GM18502 (cell line): ENCODE data around the gene TMEM239.
"Not testable (repeated sequence)": the region's sequence is repeated elsewhere in the genome, so short reads cannot be mapped to it uniquely, and the experiment has no call there.

Experiments
- ATAC-seq: cut with Tn5 transposase; IDR thresholded peaks from one replicate; pipeline ENCODE4 v1.9.1; 2021; ENCODE audit warnings: mild to moderate bottlenecking; ENCODE audit not compliant: unreplicated experiment, poor library complexity

TMEM239 gene

DNA sequence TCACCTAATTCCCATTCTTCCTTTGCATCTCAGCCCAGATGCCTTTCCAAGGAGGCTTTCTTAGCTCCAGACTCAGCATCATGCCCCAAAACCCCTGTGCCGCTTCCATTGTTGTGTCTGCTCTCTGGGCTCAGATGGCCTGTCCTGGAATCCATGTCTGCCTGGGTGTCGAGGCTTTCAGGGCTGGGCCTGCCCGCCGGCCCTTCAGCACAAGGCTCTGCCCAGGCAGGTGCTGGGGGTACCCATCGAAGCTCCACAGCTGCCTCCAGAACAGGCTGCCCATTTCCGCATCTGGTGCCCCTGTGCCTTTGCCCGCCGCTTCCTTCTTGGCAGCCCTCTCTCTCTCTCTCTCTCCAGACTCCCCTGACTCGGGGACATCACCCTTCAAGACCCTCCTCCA is 16.9 kb upstream of the TMEM239 start:
- no peak for ATAC-seq

DNA sequence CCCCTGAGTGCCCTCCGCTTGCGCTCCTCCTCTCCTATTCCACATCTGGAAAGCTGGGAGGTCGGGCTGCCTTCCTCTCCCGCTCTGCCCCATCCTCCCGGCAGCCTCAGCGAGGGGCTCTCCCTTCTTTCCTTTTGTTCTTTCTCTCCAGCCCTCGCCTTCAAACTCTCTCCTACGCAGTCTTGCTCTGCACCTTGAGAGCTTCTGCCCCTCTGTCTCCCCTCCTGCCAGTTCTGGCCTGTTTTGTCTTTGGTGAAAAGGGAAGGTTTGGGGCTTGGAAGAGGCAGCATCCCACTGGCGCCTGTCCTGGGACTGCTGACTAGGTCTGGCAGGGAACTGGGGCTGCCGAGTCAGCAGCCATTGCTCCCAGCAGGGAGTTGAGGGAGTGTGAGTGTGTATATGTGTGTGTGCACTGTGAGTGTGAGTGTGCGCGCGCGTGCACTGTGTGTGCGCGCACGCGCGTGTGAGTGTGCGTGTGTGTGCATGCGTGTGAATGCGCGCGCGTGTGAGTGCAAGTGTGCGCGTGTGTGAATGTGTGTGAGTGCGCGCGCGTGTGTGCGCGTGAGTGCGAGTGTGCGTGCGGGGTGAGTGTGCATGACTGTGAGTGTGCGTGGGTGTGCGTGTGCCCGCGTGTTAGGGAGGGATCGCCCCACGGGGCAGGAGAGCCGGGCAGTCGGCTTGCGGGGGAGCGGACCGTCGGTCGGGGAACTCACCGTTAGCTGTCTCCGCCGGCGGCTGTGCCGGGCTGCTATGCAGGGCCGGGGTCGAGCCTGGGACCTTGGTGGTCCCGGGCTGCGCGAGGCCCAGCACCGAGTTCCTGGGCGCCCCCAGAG is 16.3 kb upstream of the TMEM239 start:
- no peak for ATAC-seq

DNA sequence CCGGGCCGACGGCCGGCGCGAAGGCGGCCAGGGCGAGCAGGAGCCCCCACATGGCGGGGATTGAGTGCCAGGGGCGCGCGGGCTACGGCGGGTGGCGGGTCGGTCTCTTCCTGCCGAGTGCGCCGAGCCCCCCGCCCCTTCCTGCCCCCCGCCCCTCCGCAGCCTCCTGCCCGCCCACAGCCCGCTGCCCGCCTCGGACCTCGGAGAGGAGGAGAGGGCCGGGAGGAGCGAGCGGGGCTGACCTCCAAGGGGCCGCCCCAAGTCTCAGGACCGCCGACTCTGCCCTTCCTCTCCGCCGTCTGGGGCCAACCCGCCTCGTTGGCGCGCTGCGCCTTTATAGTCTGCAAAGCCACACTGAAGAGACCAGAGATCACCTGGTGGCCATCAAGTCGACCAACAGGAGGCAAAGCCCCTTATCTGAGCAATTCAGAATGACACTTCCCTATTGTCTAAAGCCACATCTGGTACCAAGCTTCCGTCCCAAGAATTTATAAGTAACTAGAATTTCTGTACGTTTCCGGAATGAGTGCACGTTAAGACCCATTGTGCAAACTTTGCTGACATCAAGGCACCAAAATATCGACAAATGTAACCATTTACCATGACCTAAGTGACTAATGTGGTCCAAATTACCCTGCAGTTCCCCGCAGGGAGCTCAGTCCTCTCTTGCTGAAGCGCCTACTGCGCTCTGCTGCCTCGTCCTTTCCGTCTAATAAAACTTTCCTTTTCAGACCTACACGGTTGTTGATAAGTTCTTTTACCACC is 15.5 kb upstream of the TMEM239 start, which contains the start of gene CPXM1:
CPXM1 (minus strand) TSS at position 107 of the 765 bp plus-strand sequence; CDS start at position 52, 55 bp downstream.
- no peak for ATAC-seq

DNA sequence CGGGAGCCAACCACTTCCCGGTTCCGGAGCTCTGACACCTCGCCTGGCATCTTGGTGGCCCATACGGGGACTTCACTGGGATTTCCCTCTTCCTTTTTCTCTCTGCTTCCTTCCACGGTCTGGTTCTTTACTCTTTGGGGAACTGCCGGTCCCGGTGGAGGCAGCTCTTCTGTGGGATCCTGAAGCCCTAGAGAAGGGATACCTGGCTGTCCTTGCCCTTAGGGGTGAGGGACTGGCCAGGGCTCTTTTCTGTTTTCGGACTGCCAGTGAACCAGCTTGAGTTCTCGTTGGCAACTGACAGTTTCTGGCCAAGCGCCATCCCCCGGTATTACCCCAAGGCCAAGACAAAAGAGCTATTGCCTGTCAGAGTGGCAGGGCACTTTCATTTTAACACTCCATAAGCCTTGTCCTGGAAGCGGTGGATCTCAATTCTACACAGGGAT is 14.9 kb upstream of the TMEM239 start:
- ATAC-seq = no peak

DNA sequence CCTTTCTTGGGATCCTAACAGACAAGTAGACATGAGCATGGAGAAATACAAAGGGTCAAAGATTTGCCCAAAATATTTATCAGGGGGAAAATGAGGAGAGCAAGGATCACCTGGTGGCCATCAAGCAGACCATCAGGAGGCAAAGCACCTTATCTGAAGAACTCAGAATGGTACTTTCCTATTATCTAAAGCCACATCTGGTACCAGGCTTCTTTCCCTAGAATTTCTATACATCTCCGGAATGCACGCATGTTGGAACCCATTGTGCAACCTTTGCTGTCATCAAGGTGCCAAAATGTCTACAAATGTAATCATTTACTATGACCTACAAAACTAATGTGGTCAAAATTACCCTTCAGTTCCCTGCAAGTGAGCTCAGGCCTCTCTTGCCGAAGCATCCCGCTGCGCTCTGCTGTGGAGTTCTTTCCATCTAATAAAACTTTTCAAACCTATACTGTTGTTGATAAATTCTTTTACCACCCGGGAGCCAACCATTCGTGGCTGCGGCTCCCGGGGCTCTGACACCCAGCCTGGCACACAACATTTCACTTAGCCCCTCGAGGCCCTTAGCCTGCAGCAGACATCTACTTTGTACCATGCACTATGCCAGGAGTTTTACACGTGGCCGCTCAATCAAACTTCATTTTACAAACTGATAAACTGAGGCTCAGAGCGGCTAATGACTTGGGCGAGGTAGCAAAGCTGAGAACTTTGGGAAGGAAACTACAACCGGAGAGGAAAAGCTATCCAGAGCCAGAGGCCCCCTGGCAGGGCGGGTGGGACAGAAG is 11.9 kb upstream of the TMEM239 start:
- no peak for ATAC-seq

DNA sequence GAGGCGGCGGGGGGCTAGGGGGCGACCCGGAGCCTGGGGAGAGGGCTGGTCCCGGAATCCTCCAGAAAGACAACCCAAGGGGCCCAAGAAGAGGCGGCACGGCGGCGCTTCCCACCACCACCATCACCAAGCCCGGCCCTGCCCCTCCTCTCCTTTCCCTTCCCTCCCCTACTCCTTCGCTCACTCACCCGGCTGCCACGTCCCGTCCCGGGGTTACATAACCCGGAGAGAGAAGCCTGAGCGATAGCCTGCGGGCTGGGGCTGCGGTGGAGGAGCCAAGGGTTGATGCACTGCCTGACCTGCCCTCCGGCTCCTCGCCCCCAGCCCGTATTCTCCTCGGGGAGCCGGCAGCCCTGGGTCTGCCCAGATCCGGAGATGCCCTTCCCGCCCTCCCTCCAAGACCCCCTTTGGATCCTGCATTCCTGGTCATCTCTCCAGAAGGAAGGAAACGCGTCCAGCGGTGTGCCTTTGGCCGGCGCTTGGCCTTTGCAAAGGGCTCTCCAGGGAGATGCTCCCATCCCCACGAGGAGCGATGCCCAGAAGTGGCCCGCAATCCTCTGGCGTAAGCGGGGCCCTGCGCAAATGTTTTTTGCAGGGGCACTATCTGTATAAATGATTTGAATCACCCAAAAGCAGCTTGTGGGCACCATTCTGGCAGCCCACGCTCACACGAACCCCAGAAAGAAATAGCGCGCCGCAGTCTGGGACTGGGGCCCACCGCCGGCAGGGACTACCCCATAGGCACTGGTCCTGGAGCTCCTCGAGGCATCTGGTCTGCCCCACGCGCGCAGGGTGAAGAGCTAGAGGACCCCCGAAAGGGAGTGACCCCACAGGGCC is 11.1 kb upstream of the TMEM239 start:
- ATAC-seq = no peak

DNA sequence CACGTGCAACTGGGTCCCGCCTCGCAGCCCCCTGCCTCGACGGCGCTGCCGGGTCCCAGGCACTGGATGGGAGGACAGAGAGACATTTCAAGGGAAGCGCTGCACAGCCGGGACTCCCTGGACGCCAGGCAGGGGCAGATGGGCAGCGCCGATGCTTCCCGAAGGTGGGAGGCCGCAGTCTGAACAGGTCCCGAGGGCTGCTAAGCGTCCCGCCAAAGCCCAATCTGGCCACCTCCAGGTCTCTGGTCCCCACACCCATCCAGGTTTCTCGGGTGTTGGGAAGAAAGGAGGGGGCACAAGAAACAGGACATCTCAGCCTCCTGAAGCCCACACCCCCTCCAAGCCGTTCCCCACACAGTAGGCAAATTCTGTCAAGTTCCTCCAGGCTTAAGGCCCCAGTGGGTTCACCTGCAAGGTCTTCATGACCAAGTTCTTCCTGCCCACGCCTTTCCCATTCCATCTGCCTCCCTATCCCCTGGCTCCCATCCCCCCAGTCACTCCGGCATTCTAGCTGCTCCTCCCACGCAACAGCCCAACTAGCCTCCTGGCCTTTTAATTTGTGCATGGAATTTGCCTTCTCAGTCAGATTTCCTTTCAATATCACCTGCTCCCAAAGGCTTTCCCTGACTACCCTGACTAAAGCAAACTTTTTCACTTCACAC is 10.3 kb upstream of the TMEM239 start:
- no peak for ATAC-seq

DNA sequence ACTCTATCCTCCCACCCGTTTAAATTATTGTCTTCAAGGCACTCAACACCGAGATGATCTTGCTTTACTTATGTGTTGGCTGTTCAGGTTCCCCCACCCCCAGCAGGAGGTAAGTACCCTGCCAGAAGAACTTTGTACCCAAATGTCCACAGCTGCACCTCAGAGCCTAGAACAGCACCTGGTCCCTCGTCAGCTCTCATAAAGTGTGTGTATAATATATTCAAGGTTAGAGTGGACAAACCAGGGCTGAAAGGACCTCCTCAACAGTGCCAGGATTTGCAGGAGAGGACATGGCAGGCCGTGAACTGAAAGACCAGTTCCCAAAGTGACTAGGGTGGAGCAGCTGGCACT is 9.8 kb upstream of the TMEM239 start:
- ATAC-seq = no peak

DNA sequence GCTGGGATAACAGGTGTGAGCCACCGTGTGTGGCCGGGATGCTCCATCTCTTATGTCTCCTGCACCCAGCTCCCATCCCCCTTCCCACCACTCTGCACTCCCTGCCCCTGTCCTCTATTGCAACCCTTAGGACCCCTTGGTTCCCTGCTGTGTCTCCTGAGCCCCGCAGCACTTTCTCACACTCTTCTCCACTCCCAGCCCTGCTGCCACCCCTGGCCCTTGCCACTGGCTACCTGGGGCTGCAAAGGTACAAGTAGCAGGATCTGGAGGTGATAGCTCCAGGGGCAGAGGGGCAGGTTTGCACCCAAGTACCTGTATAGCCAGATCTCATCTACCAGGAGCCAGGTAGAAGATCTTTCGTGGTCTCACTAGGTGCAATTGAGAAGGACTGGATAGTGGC is 9.1 kb upstream of the TMEM239 start:
- ATAC-seq = no peak

DNA sequence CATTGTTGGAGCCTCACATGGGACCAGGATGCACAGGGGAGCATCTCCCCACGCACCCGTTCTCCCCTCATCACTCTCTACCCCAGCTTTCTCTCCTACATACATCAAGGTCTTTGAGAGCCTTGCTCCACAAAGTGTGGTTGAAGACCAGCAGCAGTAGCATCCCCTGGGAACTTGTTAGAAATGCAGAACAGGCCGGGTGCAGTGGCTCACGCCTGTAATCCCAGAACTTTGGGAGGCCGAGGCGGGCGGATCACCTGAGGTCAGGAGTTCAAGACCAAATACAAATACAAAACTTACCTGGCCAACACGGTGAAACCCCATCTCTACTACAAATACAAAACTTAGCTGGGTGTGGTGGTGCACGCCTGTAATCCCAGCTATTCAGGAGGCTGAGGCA is 8.2 kb upstream of the TMEM239 start:
- not testable (repeated sequence) for ATAC-seq

DNA sequence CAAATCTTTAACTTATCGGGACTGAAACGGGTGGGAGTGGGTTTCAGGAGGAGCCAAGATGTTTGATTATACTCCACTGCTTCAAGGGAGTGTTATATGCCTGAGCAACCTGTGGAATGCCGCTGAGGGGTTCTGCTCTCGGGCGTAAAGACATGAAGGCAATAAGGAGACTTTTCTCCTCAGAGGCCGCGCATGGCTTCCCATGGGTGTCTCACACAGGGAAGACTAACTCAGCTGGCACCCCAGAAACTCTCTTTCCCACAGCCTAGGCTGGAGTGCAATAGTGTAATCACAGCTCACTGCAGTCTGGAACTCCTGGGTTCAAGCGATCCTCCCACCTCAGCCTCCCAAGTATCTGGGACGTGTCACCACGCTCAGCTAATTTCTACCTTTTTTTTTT is 6.5 kb upstream of the TMEM239 start:
- ATAC-seq = no peak

DNA sequence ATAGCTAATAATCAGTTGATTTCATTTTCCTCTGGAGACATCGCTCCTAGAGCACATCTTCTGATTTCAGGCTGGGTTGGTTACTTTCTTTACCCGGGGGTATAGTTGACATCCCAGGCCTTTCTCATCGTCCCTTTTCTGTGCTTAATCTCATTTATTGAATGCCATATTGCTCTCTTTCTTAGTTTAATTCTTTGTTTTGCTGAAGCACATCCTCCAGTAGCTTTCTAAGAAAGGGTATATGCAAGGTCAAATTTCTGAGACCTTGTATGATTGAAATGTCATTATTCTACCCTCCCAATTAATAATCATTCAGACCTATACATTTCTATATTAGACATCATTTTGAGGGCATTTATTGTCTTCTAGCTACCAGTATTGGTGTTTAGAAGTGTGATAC is 4.0 kb upstream of the TMEM239 start:
- ATAC-seq = no peak

DNA sequence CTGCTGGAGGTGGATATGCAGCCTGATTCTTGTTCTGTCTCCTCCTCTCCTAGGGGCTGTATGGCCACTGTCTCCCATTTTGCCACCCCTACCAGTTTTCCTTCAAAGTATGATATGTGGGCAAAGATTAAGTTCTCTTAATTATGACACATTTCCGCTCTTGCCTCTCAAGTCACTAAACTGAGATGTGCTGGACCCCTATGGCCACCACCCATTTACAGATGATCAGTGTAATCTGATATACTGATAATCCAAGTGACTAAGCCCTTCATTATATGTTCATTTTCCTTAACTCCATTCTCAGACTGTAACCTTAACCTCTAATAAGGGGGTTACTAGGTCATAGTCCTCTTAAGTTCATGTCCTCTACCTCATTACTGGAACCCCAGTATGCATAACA is 2.1 kb upstream of the TMEM239 start:
- ATAC-seq = no peak

DNA sequence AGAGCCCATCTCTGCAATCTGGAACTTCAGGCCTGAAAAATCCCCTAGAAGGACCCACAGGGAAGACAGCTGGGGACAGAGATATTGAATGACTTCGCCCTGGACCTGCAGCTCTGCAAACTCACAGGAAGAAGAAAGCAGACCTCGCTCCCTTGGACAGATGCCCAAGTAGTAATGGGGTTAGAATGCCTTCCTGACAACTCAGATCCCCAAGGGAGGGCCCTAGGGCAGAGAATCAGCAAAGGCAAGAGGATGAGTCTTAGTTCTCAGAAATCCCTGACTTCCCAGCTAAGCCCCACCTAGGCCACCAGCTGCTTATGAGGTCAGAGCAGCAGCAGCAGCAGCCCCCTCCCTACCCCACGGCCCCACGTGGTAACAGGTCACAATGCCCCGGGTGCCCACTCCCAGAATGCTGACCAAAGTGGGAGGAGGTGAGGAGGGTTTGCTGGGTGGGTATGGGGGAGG is 1.5 kb upstream of the TMEM239 start, which contains the start of gene C20orf141:
C20orf141 (plus strand) TSS at position 401 of the 465 bp plus-strand sequence. CDS start 198 bp downstream, outside the sequence.
- ATAC-seq = no peak

DNA sequence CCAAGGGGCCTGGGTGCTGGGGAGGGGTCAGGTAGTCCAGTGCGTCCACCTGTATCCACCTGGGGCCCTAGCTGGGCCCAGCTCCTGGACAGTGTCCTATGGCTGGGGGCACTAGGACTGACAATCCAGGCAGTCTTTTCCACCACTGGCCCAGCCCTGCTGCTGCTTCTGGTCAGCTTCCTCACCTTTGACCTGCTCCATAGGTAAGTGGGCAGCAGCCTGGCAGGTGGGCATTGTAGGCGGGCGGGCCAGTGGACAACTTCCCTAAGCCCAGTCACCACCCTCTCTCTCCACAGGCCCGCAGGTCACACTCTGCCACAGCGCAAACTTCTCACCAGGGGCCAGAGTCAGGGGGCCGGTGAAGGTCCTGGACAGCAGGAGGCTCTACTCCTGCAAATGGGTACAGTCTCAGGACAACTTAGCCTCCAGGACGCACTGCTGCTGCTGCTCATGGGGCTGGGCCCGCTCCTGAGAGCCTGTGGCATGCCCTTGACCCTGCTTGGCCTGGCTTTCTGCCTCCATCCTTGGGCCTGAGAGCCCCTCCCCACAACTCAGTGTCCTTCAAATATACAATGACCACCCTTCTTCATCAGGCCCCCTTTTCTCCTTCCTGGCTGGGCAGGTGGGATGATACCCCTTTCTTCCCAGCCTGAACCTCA is 793 bp upstream of the TMEM239 start:
- no peak for ATAC-seq

DNA sequence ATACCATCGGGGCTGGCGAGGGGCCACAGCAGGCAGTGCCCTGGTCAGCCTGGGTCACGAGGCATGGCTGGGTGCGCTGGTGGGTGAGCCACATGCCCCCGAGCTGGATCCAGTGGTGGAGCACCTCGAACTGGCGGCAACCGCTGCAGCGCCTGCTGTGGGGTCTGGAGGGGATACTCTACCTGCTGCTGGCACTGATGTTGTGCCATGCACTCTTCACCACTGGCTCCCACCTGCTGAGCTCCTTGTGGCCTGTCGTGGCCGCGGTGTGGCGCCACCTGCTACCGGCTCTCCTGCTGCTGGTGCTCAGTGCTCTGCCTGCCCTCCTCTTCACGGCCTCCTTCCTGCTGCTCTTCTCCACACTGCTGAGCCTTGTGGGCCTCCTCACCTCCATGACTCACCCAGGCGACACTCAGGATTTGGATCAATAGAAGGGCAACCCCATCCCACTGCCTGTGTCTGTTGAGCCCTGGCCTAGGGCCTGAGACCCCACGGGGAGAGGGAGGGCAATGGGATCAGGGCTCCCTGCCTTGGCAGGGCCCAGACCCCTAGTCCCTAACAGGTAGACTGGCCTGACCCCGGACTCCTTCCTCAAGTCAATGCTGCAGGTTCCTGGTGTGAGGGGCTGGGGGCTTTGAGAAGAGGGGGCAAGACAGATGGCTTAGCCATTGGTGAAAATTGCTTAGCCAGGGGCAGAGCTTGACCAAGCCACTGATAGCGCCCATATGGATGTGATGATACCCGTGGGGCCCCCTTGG is 598 bp downstream of the TMEM239 start:
- ATAC-seq = no peak

DNA sequence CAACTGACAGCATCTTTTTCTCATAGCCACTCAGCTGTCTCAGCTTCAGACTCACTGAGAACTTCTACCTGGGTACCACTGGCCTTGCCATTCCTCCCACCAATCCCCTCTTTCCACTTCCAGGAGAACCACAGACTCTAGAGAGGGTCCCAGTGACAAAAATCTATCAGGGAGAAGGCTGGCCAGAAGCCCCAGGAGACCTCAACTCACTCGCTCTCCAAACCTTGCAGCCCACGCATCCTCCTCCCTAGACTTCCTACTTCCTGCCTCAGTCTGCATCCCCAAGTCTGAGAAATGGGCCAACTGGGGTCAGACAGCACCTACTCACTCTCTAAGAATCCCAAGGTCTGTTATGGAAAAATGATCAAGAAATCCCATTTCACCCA is 1.2 kb downstream of the TMEM239 start:
- no peak for ATAC-seq
